ENCODE results near the gene PRR32.
"Not testable (repeated sequence)": the region's sequence is repeated elsewhere in the genome, so short reads cannot be mapped to it uniquely, and the experiment has no call there.

PRR32 gene

GRCh38 chrX:126819429-126819828, at the start of gene PRR32:
Gene PRR32, plus strand, starts transcription at chrX:126819729. Its CDS starts 115 bp downstream, at chrX:126819844.
- no peak for DNase-seq

GRCh38 chrX:126770179-126770578, 49.4 kb upstream of the PRR32 start:
- no peak for DNase-seq

GRCh38 chrX:126785539-126785938, 34.0 kb upstream of the PRR32 start:
- no peak for DNase-seq

GRCh38 chrX:126799059-126799458, 20.5 kb upstream of the PRR32 start:
- DNase-seq, result no peak

GRCh38 chrX:126806784-126807183, 12.7 kb upstream of the PRR32 start:
- not testable (repeated sequence) for DNase-seq

- DNase-seq, result no peak
Observed at GRCh38 chrX:126815806-126816205, 3.7 kb upstream of the PRR32 start.

GRCh38 chrX:126820700-126821420, 1.3 kb downstream of the PRR32 start:
- no peak for DNase-seq

- DNase-seq, result no peak
Observed at GRCh38 chrX:126824338-126825007, 4.9 kb downstream of the PRR32 start.

GRCh38 chrX:126825566-126826193, 6.2 kb downstream of the PRR32 start:
- no peak for DNase-seq

- no peak for DNase-seq
Observed at GRCh38 chrX:126836186-126836585, 16.7 kb downstream of the PRR32 start.

- DNase-seq, result no peak
Observed at GRCh38 chrX:126847143-126847542, 27.6 kb downstream of the PRR32 start.

GRCh38 chrX:126855839-126856524, 36.5 kb downstream of the PRR32 start:
- no peak for DNase-seq
